ENCODE data around the gene YIF1A.

- TF ChIP-seq EZH2 (IDR thresholded peaks at IDR 0.05; ENCODE audit: insufficient read depth, poor library complexity, severe bottlenecking) = no peak
- no peak for TF ChIP-seq EZH2phosphoT487 (IDR thresholded peaks at IDR 0.05; ENCODE audit: insufficient read depth, low read depth)
Measured at GRCh38 chr11:66322732-66323427, 33.9 kb upstream of the YIF1A start.
